Measurements from ENCODE around the gene UPF2. TPM values are rescaled to one million over a fixed set of nuclear protein-coding genes. Genes with fewer than 3 reads are reported as not detected.
"Not testable (repeated sequence)": the region's sequence is repeated elsewhere in the genome, so short reads cannot be mapped to it uniquely, and the experiment has no call there.

UPF2 gene, protein sequence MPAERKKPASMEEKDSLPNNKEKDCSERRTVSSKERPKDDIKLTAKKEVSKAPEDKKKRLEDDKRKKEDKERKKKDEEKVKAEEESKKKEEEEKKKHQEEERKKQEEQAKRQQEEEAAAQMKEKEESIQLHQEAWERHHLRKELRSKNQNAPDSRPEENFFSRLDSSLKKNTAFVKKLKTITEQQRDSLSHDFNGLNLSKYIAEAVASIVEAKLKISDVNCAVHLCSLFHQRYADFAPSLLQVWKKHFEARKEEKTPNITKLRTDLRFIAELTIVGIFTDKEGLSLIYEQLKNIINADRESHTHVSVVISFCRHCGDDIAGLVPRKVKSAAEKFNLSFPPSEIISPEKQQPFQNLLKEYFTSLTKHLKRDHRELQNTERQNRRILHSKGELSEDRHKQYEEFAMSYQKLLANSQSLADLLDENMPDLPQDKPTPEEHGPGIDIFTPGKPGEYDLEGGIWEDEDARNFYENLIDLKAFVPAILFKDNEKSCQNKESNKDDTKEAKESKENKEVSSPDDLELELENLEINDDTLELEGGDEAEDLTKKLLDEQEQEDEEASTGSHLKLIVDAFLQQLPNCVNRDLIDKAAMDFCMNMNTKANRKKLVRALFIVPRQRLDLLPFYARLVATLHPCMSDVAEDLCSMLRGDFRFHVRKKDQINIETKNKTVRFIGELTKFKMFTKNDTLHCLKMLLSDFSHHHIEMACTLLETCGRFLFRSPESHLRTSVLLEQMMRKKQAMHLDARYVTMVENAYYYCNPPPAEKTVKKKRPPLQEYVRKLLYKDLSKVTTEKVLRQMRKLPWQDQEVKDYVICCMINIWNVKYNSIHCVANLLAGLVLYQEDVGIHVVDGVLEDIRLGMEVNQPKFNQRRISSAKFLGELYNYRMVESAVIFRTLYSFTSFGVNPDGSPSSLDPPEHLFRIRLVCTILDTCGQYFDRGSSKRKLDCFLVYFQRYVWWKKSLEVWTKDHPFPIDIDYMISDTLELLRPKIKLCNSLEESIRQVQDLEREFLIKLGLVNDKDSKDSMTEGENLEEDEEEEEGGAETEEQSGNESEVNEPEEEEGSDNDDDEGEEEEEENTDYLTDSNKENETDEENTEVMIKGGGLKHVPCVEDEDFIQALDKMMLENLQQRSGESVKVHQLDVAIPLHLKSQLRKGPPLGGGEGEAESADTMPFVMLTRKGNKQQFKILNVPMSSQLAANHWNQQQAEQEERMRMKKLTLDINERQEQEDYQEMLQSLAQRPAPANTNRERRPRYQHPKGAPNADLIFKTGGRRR
- 10 to 100 TPM; 26.7 to 28.5 TPM for total RNA-seq

DNA sequence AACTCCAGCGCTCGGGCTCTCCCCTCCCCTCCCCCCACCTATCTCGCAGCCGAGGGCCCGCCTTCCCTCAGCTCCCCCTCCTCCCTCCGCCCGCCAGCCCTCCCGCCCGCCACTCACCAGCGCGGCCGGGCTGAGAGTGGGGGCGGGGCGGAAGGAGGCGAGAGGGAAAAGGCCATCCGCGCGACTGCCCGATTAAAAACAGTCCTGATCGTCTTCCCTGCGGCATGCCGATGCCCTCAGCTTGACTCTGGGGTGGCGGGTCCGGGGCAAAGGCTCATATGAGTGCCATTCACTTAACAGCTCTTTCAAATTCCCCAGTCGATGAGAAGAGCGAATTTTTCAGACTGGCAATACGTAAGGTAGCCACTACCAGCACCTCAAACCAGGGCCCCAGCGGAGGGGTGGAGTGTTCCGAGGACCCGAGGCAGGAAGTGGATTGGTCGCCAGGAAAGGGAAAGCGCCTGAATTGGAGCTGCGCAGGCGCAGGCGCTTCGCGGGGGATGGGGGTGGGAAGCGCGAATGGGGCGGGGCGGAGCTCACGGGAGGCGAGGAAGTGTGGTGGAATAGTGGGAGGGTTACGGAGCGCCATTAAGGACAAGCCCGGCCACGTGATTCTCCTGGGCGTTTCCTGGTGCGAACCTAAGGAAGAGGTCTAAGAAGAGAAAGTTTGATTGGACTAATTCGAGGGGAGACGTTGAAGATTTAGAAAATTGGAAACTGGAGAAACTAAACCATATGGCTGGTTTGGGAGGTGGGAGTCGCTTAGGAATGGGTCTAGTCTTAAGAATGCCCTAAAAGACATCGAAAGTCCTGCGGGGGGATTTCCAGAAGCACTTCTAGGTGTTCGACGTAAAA lies at the start of gene UPF2:
UPF2 (minus strand) TSS at position 13 of the 855 bp plus-strand sequence. CDS start 7,386 bp downstream, outside the sequence.
- Mint-ChIP-seq H3K27me3 (no peaks in the 10 kb centered on the region), H3K9me3 (no peaks in the 10 kb centered on the region)

DNA sequence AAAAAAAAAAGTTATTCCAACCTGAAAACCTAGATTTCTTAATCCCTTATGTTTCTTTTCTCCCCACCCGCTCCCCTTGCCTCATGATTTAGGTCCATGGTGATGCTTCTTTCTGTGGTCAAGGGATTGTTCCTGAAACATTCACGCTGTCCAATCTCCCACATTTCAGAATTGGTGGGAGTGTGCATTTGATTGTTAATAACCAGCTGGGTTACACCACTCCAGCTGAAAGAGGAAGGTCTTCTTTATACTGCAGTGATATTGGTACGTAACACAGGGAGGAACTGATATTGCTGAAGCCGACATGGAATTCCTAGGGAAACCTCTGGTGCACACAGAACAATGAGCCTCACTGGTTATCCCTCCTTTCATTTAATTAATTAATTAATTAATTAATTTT lies 48.8 kb upstream of the UPF2 start:
- POLR2A ChIA-PET, result no interaction called here
- H3K36me3 Mint-ChIP-seq (ENCODE audit: low read depth), result peaks cover 50% of the 10 kb centered on the region
- CTCF ChIA-PET, result no interaction called here

More for the DNA sequence above, at the start of gene UPF2:
- peaks cover 17% of the 10 kb centered on the region for H3K36me3 Mint-ChIP-seq (ENCODE audit: low read depth)
- peak; percentile 98 for DNase-seq
- H3K4me3 Mint-ChIP-seq, result peak within 1 kb of the TSS; percentile 95
- H3K4me1 Mint-ChIP-seq, result peaks cover 43% of the 10 kb centered on the region
- ChIA-PET POLR2A (interaction anchor here (0.6 to 3.3 kb wide), 20 partner anchors 9 to 1056 kb away, joined by 3 to 30 read pairs (median 4); partner anchors contain the start of genes CDC123, DHTKD1, NUDT5 and OPTN), CTCF (interaction anchor here (0.8 to 1.5 kb wide), 6 partner anchors 9 to 153 kb away, joined by 3 to 4 read pairs (median 3); partner anchors contain the start of genes CDC123 and NUDT5)
- peak within 1 kb of the TSS; percentile 97 for H3K27ac Mint-ChIP-seq

GRCh38 chr10:12088919-12089318 lies 46.3 kb upstream of the UPF2 start:
- H3K27me3 Mint-ChIP-seq, result no peaks in the 10 kb centered on the region
- H3K36me3 Mint-ChIP-seq (ENCODE audit: low read depth), result peaks cover 52% of the 10 kb centered on the region
- H3K4me3 Mint-ChIP-seq, result no peak overlapping the region
- peaks cover 2% of the 10 kb centered on the region for H3K4me1 Mint-ChIP-seq
- no peak overlapping the region for H3K27ac Mint-ChIP-seq
- peaks cover 2% of the 10 kb centered on the region for H3K9me3 Mint-ChIP-seq
- no peak for DNase-seq
- ChIA-PET CTCF (no interaction called here), POLR2A (no interaction called here)

More for the DNA sequence above, 48.8 kb upstream of the UPF2 start:
- H3K27ac Mint-ChIP-seq, result no peak overlapping the region
- H3K4me1 Mint-ChIP-seq, result peaks cover 2% of the 10 kb centered on the region
- no peak overlapping the region for H3K4me3 Mint-ChIP-seq
- no peak for DNase-seq
- H3K9me3 Mint-ChIP-seq, result peaks cover 2% of the 10 kb centered on the region
- H3K27me3 Mint-ChIP-seq, result no peaks in the 10 kb centered on the region

DNA sequence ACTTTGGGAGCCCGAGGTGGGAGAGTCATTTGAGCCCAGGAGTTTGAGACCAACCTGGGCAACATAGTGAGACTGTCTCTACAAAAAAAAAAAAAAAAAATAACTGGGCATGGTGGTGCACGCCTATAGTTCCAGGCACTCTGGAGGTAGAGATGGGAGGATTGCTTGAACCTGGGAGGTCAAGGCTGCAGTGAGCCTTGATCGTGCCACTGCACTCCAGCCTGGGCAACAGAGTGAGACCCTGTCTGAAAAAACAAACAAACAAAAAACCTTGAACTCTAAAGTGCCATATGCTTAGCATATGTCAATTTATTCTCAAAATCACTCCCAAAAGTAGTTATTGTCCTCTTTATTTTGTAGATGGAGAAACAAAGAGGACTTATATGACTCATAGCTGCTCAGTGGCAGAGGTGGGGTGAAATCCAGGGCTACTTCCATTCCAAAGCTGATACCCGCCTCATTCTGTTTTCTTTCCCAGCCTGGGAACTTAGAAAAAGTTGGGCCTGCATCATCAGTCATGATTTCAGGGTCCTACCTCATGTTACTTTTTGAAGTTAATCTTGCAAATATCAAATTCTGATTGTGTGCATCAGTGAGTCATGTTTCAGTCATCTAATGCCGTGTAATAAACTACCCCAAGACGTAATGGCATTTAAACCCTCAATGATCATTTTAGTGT lies 39.4 kb upstream of the UPF2 start:
- POLR2A ChIA-PET, result interaction anchor here (1.1 kb wide), 1 partner anchor 46 kb away, joined by 3 read pairs; no protein-coding TSS in a partner anchor
- Mint-ChIP-seq H3K27ac (no peak overlapping the region), H3K9me3 (no peaks in the 10 kb centered on the region), H3K4me1 (no peaks in the 10 kb centered on the region), H3K36me3 (ENCODE audit: low read depth) (peaks cover 27% of the 10 kb centered on the region), H3K27me3 (no peaks in the 10 kb centered on the region), H3K4me3 (no peak overlapping the region)
- CTCF ChIA-PET, result no interaction called here
- no peak for DNase-seq

DNA sequence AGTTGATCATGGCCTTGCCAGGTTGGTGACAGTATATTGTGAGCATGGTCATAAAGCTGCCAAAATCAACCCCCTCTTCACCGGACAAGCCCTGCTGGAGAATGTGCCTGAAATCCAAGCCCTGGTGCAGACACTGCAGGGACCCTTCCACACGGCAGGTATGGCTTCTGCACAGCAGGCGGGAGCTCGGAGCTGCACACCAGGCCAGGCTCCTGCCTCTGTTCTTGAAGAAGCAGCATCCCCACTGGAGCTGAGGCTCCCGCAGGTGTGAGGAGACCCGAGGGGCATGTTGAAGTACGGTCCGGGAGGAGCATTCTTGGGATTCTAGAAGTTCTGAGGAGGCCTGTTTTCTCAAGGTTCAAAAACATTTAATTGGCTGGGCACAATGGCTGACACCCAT lies 38.9 kb upstream of the UPF2 start:
- Mint-ChIP-seq H3K27me3 (no peaks in the 10 kb centered on the region), H3K4me1 (no peaks in the 10 kb centered on the region), H3K4me3 (no peak overlapping the region), H3K36me3 (ENCODE audit: low read depth) (peaks cover 23% of the 10 kb centered on the region), H3K27ac (no peak overlapping the region), H3K9me3 (no peaks in the 10 kb centered on the region)
- CTCF ChIA-PET, result no interaction called here
- POLR2A ChIA-PET, result interaction anchor here (0.8 to 1.1 kb wide), 2 partner anchors 12 to 47 kb away, joined by 3 read pairs; no protein-coding TSS in a partner anchor
- DNase-seq, result no peak

GRCh38 chr10:12077580-12078180 lies 35.1 kb upstream of the UPF2 start:
- H3K27ac Mint-ChIP-seq, result no peak overlapping the region

GRCh38 chr10:12073526-12073925 lies 30.9 kb upstream of the UPF2 start:
- Mint-ChIP-seq H3K36me3 (ENCODE audit: low read depth) (peaks cover 15% of the 10 kb centered on the region), H3K27ac (no peak overlapping the region), H3K27me3 (no peaks in the 10 kb centered on the region), H3K4me3 (no peak overlapping the region), H3K9me3 (no peaks in the 10 kb centered on the region), H3K4me1 (peaks cover 17% of the 10 kb centered on the region)
- no peak for DNase-seq
- ChIA-PET CTCF (no interaction called here), POLR2A (interaction anchor here (0.5 to 2.6 kb wide), 2 partner anchors 31 to 42 kb away, joined by 3 to 11 read pairs; partner anchors contain the start of gene UPF2)

More at GRCh38 chr10:12077580-12078180, 35.1 kb upstream of the UPF2 start:
- Mint-ChIP-seq H3K36me3 (ENCODE audit: low read depth) (peaks cover 16% of the 10 kb centered on the region), H3K4me1 (peaks cover 5% of the 10 kb centered on the region), H3K4me3 (no peak overlapping the region), H3K27me3 (no peaks in the 10 kb centered on the region), H3K9me3 (no peaks in the 10 kb centered on the region)
- no peak for DNase-seq
- CTCF ChIA-PET, result no interaction called here
- POLR2A ChIA-PET, result no interaction called here

GRCh38 chr10:12071441-12071840 lies 28.8 kb upstream of the UPF2 start:
- peaks cover 26% of the 10 kb centered on the region for H3K4me1 Mint-ChIP-seq
- POLR2A ChIA-PET; H3K36me3 Mint-ChIP-seq (ENCODE audit: low read depth); H3K27me3 Mint-ChIP-seq; CTCF ChIA-PET; H3K4me3 Mint-ChIP-seq; DNase-seq; H3K27ac Mint-ChIP-seq; H3K9me3 Mint-ChIP-seq: not testable (repeated sequence)

DNA sequence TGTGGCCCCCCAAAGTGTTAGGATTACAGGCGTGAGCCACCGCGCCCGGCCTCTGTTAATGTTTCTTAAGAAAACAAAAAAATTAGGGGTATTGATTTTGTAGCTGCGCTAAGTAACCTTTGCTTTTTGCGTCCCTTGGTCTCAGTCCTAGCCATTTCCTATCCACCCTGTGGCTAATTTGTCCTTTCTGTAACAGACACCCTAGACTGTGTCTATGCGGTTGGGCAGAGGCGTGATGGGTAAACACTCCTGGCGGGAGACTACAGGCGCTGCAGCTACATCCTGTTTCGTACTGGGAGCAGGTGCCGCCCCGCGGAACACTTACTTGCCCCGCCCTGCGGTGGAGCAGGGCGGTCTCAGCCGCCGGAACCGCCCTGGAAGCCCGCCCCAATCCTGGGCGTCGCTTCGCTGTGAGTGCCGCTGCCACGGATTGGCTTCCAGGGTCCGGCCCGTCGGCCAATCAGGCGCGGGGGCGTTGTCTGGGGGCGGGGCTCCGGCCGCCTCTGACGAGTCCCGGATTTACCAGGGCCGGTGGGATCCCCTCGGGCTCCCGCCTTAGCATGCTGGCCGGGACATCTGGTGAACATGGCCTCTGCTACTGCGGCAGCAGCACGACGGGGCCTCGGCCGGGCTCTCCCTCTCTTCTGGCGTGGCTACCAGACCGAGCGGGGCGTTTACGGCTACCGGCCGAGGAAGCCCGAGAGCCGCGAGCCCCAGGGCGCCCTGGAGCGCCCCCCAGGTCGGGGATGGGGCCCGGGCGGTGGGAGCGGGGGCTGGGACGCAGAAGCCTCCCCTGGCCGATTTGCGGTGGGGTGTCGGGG lies 26.1 kb upstream of the UPF2 start, which contains the start of gene DHTKD1:
DHTKD1 (plus strand) TSS at position 506 of the 821 bp plus-strand sequence; CDS start at position 586, 80 bp downstream.
- DNase-seq, result peak; percentile 99

DNA sequence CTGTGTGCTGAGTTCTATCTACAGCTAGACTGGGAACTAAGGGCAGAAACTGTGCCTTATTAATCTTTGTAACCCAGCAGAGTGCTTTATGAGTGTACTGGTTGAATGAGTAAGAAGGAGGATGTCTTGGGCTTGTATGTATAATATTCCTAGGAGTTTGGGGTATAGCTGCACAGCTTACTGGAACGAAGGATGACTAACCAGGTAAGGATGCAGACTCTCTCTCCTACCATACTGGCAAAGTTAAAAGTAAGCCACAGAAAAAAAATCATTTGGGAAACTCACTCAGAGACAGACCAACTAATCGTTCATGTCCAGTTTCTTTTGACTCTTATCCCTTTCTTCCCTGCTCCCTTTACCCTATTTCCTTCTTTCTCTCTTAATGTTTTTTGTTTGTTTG lies 24.7 kb upstream of the UPF2 start:
- H3K9me3 Mint-ChIP-seq, result no peaks in the 10 kb centered on the region
- H3K27ac Mint-ChIP-seq, result no peak overlapping the region
- H3K4me1 Mint-ChIP-seq, result peaks cover 24% of the 10 kb centered on the region
- ChIA-PET CTCF (interaction anchor here (0.5 to 1.2 kb wide), 3 partner anchors 12 to 42 kb away, joined by 3 read pairs; partner anchors contain the start of gene UPF2), POLR2A (interaction anchor here (0.9 to 3.7 kb wide), 2 partner anchors 25 to 29 kb away, joined by 3 to 30 read pairs; partner anchors contain the start of gene UPF2)
- H3K4me3 Mint-ChIP-seq, result no peak overlapping the region
- H3K36me3 Mint-ChIP-seq (ENCODE audit: low read depth), result peaks cover 3% of the 10 kb centered on the region
- DNase-seq, result no peak
- peaks cover 2% of the 10 kb centered on the region for H3K27me3 Mint-ChIP-seq

More for the DNA sequence above, 26.1 kb upstream of the UPF2 start, which contains the start of gene DHTKD1:
- Mint-ChIP-seq H3K9me3 (no peaks in the 10 kb centered on the region), H3K27ac (peak within 1 kb of the TSS; percentile 83), H3K4me1 (peaks cover 23% of the 10 kb centered on the region), H3K36me3 (ENCODE audit: low read depth) (peaks cover 5% of the 10 kb centered on the region), H3K4me3 (peak within 1 kb of the TSS; percentile 82), H3K27me3 (no peaks in the 10 kb centered on the region)
- POLR2A ChIA-PET, result interaction anchor here (0.6 to 3.7 kb wide), 6 partner anchors 16 to 128 kb away, joined by 3 to 30 read pairs (median 3); partner anchors contain the start of genes CDC123, NUDT5 and UPF2
- CTCF ChIA-PET, result interaction anchor here (0.5 to 1.2 kb wide), 5 partner anchors 10 to 62 kb away, joined by 3 to 5 read pairs (median 3); partner anchors contain the start of gene UPF2

Measured in activated CD4-positive, alpha-beta memory T cell treated with anti-CD3 and anti-CD28 coated beads, Interleukin-2, amount 10 ng/mL, durations not matched to agents 7 days and 5 days (primary cell).